ENCODE results near the gene RFNG. TPM values are rescaled to one million over a fixed set of nuclear protein-coding genes. Genes with fewer than 3 reads are reported as not detected.

RFNG gene, protein sequence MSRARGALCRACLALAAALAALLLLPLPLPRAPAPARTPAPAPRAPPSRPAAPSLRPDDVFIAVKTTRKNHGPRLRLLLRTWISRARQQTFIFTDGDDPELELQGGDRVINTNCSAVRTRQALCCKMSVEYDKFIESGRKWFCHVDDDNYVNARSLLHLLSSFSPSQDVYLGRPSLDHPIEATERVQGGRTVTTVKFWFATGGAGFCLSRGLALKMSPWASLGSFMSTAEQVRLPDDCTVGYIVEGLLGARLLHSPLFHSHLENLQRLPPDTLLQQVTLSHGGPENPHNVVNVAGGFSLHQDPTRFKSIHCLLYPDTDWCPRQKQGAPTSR
- total RNA-seq, result 10 to 100 TPM; 18.2 to 30.8 (median 28.4) TPM
- 10 to 100 TPM; 57.9 to 59.1 TPM for polyA plus RNA-seq

DNA sequence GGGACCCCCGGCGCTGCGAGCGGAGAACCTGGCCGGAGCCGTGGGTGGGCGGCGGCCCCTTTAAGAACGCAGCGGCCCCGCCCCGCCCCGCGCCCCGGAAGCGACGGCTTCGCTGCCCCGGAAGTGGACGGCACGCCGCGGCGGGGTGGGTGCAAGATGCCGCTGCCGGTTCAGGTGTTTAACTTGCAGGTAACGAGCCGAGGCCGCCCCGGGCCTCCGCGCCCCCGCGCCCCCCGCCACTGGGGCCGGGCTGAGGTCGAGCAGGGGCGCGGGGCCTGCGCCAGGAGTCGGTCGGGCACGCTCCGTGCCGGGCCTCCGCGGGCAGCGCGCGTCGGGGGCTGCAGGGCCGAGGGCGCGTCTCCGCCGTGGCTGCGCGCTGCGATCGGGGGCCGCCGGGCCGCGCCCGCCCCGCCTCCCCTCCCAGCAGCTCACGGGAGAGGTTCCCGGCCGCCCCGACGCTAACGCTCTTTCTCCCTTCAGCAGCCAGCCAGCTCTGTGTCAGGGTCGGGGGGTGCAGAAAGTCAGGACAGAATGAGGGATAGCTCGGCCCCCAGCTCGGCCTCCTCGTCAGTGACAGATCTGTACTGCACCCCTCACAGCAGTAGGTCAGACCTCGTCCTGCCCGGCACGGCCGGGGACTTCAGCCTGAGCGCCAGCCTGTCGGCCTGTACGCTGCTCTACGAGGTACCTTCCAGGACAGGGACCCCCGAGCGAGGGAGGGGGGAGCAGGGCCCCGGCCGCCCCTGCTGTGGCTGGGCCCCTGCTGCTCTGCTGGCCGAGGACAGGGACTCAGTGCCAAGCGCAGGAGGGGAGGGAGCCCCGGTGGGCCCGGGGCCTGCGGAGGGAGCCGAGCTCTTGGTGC lies at the start of gene RFNG, which contains the start of gene GPS1:
RFNG (minus strand) TSS at position 36 of the 862 bp plus-strand sequence. CDS start 45 bp downstream, outside the sequence.
GPS1 (plus strand) TSS at position 123 of the 862 bp plus-strand sequence; CDS start at position 157, 34 bp downstream.
- ATAC-seq, result peak; percentile 83 to 94 (median 88)
- FAIRE-seq, result no peak
- peak within 1 kb of the TSS; percentile 68 to 92 (median 84) for H3K4me3 ChIP-seq
- H3K27ac ChIP-seq, result no peak within 1 kb of the TSS
- no peaks in the 10 kb centered on the region for H3K27me3 ChIP-seq
- TF ChIP-seq, protein P1, sequence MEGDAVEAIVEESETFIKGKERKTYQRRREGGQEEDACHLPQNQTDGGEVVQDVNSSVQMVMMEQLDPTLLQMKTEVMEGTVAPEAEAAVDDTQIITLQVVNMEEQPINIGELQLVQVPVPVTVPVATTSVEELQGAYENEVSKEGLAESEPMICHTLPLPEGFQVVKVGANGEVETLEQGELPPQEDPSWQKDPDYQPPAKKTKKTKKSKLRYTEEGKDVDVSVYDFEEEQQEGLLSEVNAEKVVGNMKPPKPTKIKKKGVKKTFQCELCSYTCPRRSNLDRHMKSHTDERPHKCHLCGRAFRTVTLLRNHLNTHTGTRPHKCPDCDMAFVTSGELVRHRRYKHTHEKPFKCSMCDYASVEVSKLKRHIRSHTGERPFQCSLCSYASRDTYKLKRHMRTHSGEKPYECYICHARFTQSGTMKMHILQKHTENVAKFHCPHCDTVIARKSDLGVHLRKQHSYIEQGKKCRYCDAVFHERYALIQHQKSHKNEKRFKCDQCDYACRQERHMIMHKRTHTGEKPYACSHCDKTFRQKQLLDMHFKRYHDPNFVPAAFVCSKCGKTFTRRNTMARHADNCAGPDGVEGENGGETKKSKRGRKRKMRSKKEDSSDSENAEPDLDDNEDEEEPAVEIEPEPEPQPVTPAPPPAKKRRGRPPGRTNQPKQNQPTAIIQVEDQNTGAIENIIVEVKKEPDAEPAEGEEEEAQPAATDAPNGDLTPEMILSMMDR (IDR thresholded peaks at IDR 0.05), result no peak
- 0 to 1% methylated on average over 55 to 94 of the region's 94 CpGs for WGBS, 2 donors
- peak; percentile 67 to 93 (median 79) for DNase-seq
- H3K9me3 ChIP-seq, result no peaks in the 10 kb centered on the region
- intact Hi-C loops (cut with DNase I), result no loop called here
- peaks cover 0 to 17% (median 4%) of the 10 kb centered on the region in 3 donors for H3K36me3 ChIP-seq
- H3K4me1 ChIP-seq, result peaks cover 0 to 11% (median 0%) of the 10 kb centered on the region in 3 donors

DNA sequence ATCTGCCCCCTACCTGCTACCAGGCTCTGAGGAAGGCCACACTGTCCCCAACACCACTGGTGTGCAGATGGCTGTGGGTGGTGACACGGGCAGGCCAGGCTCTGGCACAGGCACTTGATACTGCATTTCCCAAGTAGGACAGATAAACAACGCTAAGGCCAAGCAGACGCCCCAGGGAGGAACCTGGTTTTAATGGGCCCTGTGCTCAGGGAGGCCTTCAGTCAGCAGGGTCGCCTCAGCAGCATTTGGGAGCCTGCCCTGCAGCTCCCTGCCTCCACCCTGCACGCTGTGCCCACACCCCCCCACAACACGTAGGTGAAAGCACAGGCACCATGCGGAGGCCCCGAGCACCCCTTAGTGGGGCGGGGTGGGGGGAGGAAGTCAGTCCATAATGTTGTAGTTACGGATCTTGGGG lies 49.7 kb upstream of the RFNG start:
- H3K4me1 ChIP-seq, result peaks cover 13 to 23% (median 16%) of the 10 kb centered on the region in 3 donors
- H3K27ac ChIP-seq, result peak overlapping the region in 2 of 4 donors; percentile 34 to 50
- H3K27me3 ChIP-seq, result no peaks in the 10 kb centered on the region
- ATAC-seq, result no peak
- intact Hi-C loops (cut with DNase I), result no loop called here
- H3K4me3 ChIP-seq, result no peak overlapping the region
- FAIRE-seq, result no peak
- H3K9me3 ChIP-seq, result no peaks in the 10 kb centered on the region
- no peaks in the 10 kb centered on the region for H3K36me3 ChIP-seq
- peak in 2 of 6 donors; percentile 22 to 60 for DNase-seq
- TF ChIP-seq, protein P1 (IDR thresholded peaks at IDR 0.05), result no peak
- WGBS, 2 donors, result 66% methylated on average over 10 of the region's 10 CpGs

DNA sequence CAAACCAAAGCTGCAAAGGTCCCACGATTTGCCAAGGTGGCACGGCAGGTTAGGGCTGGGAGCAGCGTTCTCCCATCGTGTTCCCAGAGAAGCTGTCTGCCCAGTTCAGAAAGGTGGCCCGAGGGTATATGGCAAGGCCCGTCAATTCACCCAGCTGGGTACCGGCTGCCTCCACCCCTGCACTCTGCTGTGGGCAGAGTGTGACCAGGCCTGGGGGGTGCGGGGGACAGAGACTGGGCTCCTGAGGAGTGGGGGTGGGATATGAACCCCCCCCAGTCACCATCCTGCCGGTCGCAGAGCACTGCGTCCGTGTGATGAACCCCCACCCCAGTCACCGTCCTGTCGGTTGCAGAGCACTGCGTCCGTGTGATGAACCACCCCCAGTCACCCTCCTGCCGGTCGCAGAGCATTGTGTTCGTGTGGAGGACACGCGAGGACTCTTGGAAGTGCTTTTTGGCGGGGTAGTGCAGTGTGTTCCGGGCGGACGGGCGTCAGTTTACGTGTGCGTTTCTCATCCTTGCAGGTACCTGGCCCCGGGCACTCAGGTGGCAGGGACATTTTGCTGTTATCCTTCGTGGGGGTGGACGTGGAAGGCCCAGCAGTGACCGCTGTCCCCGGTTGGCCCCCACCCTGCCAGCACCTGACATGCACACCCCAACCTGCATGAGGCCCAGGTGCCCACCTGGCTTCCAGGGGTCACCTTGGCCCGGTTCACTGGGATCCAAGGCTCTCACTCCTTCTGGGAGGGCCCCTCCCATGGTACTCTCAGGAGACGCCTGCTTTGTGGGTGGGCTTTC lies 49.1 kb upstream of the RFNG start:
- WGBS, 2 donors, result 87 to 89% methylated on average over 35 of the region's 35 CpGs
- peak overlapping the region in 1 of 4 donors; percentile 50 for H3K27ac ChIP-seq
- FAIRE-seq (no peak), ATAC-seq (no peak), DNase-seq (peak in 3 of 6 donors; percentile 19 to 63 (median 39))
- H3K36me3 ChIP-seq, result no peaks in the 10 kb centered on the region
- no peaks in the 10 kb centered on the region for H3K27me3 ChIP-seq
- intact Hi-C loops (cut with DNase I), result no loop called here
- TF ChIP-seq, protein P1 (IDR thresholded peaks at IDR 0.05), result no peak
- H3K9me3 ChIP-seq, result no peaks in the 10 kb centered on the region
- H3K4me3 ChIP-seq, result no peak overlapping the region
- peaks cover 10 to 23% (median 13%) of the 10 kb centered on the region in 3 donors for H3K4me1 ChIP-seq

DNA sequence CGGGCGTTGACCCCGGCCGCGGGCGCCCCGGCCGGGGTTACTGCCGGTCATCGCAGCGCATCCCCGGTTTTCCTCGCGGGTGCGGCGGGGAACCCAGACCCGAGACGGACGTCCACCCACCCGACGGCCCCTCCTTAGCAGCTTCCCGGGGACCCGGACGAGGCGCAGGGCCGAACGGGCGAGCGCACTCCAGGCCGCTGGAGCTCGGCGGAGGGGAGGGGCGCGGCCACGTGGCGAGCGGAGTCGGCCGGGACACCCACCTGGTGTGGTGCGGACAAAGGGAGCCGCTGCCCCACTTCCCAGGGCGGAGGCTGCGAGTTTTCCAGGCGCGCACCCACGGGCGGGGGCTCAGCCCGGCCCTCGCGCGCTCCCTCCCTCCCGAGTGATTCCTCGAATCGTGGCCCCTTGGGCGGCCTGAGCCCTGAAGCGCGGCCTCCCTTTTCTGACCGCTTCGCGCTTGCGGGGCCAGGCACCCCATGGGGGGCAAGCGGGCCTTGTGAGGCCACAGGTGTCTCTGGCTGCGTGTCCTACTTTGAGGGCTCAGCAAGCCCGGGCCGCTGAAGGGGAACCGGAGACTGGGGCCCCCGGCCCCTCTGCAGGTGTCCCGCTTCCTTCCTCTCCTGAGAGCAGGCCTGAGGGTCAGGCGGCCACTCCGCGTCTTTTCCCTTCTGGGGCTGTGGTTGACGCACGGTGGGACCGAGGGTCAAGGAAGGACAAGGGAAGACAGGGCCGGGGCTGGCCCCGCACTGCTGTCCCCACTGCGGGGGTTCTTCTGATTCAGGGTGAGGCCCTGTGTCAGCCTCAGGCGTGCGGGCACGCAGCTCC lies 47.5 kb upstream of the RFNG start:
- peaks cover 0 to under 1% (median 0%) of the 10 kb centered on the region in 3 donors for H3K36me3 ChIP-seq
- H3K9me3 ChIP-seq, result no peaks in the 10 kb centered on the region
- peak overlapping the region; percentile 24 to 84 (median 82) for H3K4me3 ChIP-seq
- H3K27ac ChIP-seq, result peak overlapping the region; percentile 86 to 94 (median 90)
- no peaks in the 10 kb centered on the region for H3K27me3 ChIP-seq
- peak in 3 of 4 donors; percentile 1 to 6 (median 1) for ATAC-seq
- 28 to 31% methylated on average over 51 to 80 of the region's 80 CpGs for WGBS, 2 donors
- intact Hi-C loops (cut with DNase I), result no loop called here
- TF ChIP-seq, protein P1 (IDR thresholded peaks at IDR 0.05), result no peak
- H3K4me1 ChIP-seq, result peaks cover 10 to 23% (median 13%) of the 10 kb centered on the region in 3 donors
- no peak for FAIRE-seq
- DNase-seq, result peak in 3 of 6 donors; percentile 27 to 85 (median 48)

Measured in pancreas (tissue), 10 donors.